GM19324 (cell line): ENCODE measurements around the gene ZNF280B.

ENCODE experiments used
- ATAC-seq: cut with Tn5 transposase; IDR thresholded peaks from one replicate; pipeline ENCODE4 v1.9.1; 2021; ENCODE audit warnings: mild to moderate bottlenecking, moderate library complexity; ENCODE audit not compliant: unreplicated experiment, low FRiP score

Gene ZNF280B, protein sequence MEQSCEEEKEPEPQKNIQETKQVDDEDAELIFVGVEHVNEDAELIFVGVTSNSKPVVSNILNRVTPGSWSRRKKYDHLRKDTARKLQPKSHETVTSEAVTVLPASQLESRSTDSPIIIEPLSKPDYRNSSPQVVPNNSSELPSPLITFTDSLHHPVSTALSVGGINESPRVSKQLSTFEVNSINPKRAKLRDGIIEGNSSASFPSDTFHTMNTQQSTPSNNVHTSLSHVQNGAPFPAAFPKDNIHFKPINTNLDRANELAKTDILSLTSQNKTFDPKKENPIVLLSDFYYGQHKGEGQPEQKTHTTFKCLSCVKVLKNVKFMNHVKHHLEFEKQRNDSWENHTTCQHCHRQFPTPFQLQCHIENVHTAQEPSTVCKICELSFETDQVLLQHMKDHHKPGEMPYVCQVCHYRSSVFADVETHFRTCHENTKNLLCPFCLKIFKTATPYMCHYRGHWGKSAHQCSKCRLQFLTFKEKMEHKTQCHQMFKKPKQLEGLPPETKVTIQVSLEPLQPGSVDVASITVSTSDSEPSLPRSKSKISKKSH

DNA sequence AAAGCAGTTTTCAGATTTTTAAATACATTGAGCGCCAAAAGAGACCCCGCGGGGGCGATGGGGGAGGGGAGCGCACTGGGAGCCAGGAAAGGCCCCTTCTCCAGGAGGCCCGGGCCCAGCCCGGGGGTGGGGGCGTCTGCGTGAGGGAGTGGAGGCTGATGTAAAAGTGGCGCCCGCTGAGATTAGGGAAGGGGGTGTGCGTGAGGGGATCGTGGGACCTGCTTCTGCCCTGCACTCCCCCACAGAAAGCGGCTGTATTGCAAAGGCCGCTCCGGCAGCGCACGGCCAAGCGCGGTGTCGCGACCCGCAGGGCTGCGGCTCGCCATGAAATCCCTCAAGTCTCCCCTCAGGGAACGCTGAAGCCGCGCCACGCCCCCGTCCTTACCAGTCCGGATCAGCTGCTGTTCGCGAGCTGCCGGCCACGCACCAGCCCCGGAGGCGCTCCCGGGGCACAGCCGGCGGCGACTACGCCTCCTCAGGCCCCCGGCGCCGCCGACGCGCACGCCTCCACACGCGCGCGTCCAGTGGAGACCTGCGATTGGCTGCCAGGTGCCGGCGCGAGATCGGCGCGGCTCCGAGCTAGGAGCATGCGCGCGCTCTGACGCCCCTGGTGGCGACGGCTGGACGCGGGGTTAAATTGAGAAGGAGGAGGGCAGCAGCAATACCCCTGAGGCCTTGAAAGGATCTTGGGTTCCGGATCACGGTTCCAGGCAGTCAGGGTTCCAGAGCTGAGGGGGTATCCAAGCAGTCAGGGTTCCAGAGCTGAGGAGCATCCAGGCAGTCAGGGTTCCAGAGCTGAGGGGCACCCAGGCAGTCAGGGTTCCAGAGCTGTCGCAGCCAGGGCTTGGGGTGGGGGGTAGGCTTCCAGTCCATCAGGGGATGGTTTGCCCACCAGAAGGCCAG is at the start of gene ZNF280B:
Gene ZNF280B, minus strand, starts transcription at position 469 of the 903 bp plus-strand sequence. CDS start 19,344 bp downstream, outside the sequence.
- ATAC-seq, result peak; percentile 87

DNA sequence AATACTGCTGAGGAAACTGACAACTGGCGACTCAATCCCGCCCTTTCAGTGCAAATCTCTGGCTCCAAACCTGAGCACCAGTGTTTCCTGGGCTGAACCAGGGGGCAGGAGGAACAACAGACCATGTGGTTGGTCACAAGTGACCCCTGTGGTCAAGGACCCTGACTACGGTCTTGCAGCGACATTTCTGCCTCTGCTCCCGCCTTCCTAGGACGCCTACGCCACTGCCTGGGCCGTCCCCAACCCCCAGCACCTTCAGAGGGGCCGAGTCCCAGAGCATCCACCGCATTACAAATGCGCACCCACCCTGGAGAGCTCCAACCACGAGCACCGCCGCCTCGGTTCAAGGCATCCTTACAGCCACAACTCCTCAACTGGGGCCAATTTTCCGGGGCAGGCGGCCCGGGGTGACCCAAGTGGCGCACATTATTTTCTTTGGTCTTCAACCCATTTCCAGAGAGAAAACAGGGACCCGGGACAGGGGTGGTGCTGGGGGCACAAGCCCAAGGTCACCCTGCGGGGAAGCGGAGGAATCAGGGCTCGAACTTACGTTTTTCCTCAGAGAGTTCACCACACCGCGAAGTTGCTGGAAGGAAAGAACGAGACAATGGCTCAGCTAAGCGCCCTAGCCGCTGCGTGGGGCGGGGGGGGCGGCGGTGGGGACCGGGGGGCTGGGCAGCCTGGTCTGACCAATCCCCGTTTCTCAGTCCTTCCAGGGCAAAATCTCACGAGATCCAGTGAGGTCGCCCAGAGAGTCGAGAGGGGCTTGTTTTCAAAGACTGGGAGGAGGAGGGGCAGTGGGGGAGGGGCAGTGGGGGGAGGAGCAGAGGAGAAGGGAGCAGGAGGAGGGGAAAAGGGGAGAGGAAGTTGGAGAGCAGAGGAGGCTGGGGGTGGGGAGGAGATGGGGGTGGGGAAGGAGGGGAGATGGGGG is 48.7 kb upstream of the ZNF280B start:
- ATAC-seq, result no peak

GRCh38 chr22:22556578-22556977 is 48.0 kb upstream of the ZNF280B start:
- no peak for ATAC-seq

DNA sequence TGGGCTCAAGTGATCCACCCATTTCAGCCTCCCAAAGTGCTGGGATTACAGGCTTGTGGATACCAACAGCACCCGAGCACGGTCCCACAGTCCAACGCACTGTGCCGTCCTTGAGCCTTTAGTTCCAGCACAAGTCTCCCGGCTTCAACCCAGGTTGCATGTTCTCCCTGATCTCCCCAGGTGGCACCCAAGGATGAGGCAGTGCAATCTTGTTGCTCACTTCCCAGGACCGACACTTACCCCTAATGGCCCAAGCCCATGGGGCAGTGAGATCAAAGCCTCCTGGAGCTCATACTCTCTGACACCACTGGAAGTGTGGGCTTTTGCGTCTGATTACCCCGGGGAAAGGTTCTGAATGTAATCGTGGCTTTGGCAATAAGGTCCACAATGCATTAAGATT is 47.1 kb upstream of the ZNF280B start:
- ATAC-seq, result no peak

DNA sequence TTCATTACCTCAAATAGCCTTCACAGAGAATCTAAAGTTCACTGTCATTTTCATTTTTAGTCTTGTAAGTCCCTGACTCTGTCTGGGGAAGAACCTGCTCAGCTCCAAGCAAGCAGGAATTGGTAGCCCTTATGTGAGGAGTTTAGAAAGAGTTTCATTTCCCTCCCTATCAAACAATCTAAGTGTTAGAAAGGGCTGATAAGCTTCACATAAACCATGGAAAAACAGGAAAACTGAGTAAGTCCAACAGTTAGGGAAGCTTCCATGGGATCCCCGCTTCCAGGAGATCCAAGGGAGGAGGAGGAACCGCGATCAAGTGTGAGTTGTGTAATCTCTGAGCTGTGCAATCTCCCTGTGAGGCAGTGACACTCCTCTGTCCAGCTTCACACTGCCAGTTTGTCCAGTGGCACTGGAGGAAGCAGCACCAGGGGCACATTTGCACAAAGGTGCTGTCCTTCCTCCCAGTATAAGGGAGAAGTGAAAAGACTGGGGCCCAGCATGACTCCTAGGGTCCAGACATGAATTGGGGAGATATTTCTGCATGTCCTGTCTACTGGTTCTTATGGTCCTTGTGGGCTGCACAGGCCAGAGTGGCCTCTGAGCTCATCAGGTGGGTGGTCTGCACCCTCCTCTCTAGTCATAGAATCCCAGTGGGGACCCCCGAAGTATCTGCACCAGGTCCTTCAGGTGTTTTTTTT is 46.2 kb upstream of the ZNF280B start:
- ATAC-seq, result no peak

GRCh38 chr22:22553735-22554586 is 45.4 kb upstream of the ZNF280B start:
- no peak for ATAC-seq

- ATAC-seq, result no peak
Measured at GRCh38 chr22:22553141-22553540, 44.6 kb upstream of the ZNF280B start.

- no peak for ATAC-seq
Measured at GRCh38 chr22:22552630-22553029, 44.1 kb upstream of the ZNF280B start.

- ATAC-seq, result no peak
Measured at GRCh38 chr22:22550789-22551434, 42.4 kb upstream of the ZNF280B start.

- no peak for ATAC-seq
Measured at GRCh38 chr22:22548910-22549309, 40.4 kb upstream of the ZNF280B start.

DNA sequence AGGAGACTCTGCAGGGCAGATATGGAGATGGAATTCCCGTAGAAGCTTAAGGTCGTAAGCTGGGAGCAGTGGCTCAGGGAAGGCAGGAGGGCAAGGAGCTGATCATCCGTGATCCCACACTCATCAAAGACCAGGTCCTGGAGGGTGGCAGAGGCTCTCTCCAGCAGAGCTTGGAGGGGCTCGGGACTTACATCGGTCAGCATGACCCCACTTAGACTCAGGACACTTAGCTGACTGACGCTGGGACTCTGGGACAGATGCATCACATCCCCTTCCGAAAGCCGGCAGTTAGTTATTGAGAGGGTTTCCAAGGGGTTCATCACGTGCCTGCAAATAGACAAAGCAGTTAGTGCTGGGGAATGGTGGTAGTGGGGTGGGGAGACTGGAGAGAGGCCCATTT is 39.8 kb upstream of the ZNF280B start:
- no peak for ATAC-seq

DNA sequence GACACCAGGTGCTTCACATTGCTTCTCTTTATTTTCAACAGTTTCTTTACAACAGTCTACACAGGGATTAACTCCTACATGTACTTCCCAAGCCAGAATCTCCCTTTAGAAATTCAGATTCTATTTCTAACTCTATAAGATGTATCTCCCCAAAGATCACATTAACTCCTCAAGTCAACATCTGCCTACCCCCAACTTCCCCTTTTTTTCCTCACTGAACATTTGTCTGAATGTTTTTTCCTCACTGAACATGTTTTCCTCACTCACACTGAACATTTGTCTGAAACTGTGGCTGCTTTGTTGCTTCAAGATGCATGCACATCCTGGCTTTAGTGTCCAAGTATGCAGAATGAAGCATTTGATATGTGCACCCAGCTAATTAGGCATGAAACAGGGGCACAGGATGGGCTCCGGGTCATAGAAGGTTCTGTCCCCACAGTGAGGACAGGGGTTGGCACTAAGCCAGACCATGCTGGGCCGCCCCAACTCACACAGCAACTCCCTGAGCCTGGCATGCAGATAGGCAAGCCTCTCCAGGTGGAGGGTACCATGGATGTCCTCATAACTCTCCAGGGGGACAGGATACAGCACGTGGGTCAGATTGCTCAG is 39.3 kb upstream of the ZNF280B start:
- ATAC-seq, result no peak

DNA sequence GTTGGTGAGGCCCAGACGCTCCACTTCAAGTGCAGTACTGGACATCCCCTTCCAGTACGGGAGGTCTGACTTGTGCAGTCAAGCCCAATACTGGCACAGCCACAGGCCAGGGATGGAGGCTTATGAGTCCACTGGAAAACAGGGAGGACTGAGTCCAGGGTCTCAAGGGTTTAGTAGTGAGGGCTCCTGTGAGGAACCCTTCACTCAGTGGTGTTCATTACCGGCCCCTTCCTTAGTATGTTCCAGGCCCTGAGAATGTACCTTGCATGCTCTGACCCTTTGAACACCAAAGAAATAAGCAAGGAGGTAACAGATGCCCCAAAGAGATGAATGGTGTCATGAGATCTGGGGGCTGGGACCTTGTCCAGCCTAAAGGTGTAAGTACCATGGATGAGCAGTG is 38.7 kb upstream of the ZNF280B start:
- ATAC-seq, result no peak

DNA sequence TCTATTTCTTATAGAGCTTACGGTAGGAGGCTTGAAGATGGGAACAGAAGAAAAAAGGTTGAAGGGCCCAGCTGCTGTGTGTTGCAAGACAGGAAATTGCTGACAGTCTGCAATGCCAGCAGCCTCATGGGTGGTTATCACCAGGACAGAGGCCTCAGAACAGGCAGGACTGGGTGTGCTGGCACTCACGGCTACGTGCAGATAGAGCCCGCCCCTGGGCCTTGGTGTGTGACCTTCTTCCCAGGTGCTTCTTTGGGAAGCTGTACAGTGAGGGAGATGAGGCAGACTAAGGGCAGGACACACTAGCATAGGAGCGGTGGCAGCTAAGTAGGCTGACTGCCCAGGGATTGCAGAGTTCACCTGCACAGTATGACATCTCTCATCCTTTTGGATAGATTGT is 37.9 kb upstream of the ZNF280B start:
- no peak for ATAC-seq

DNA sequence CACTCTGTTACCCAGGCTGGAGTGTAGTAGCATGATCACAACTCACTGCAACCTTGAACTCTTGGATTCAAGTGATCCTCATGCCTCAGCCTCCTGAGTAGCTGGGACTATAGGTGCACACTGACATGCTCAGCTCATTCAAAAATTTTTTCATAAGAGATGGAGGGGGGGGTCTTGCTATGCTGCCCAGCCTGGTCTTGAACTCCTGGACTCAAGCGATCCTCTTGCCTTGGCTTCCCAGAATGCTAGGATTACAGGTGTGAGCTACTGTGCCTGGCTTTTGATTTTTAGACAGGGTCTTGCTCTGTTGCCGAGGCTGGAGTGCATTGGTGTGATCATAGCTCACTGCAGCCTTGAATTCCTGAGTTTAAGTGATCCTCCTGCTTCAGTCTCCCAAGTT is 36.5 kb upstream of the ZNF280B start:
- no peak for ATAC-seq

GRCh38 chr22:22538226-22538989 is 29.9 kb upstream of the ZNF280B start:
- no peak for ATAC-seq

- ATAC-seq, result no peak
Measured at GRCh38 chr22:22536916-22537315, 28.4 kb upstream of the ZNF280B start.
